Thoracic aorta (tissue), 2 donors: Measurements from ENCODE around the gene CRTC1. TPM values are rescaled to one million over a fixed set of nuclear protein-coding genes. Genes with fewer than 3 reads are reported as not detected.

ENCODE experiments used
- ATAC-seq: fragments of 150-250 bp; one replicate; pipeline ENCODE4 v1.8.0; 2017; ENCODE audit warnings: low read depth; ENCODE audit not compliant: insufficient number of reproducible peaks, low FRiP score
- DNase-seq: peaks from one replicate; pipeline ENCODE4 v3.0.0-alpha.2; 2020; ENCODE audit warnings: low spot score
- H3K27ac ChIP-seq, 2 donors: fragments of 200-600 bp; sonication (generic); 1 replicate in 1 of 2; 2 replicates in 1 of 2; pipeline ENCODE4 v1.5.1; 2016; ENCODE audit warnings: mild to moderate bottlenecking in 2 of 2, moderate library complexity in 2 of 2
- H3K27me3 ChIP-seq: fragments of 200-600 bp; sonication (generic); replicated peaks from 2 replicates; pipeline ENCODE4 v1.6.0; 2016; ENCODE audit warnings: mild to moderate bottlenecking; ENCODE audit not compliant: insufficient read depth
- H3K36me3 ChIP-seq: fragments of 200-600 bp; sonication (generic); one replicate; pipeline ENCODE4 v1.5.1; 2016
- H3K4me1 ChIP-seq, 2 donors: fragments of 200-600 bp; sonication (generic); 1 replicate in 1 of 2; 2 replicates in 1 of 2; pipeline versions ENCODE4 v1.5.1 to v1.6.0; 2016; ENCODE audit warnings: low read depth in 2 of 2, mild to moderate bottlenecking in 1 of 2; ENCODE audit not compliant: control insufficient read depth in 1 of 2
- H3K4me3 ChIP-seq: fragments of 200-600 bp; sonication (generic); 2 replicates; pipeline ENCODE4 v1.5.1; 2016; ENCODE audit warnings: mild to moderate bottlenecking
- H3K9me3 ChIP-seq: fragments of 200-600 bp; sonication (generic); 2 replicates; pipeline ENCODE4 v1.5.1; 2016
- total RNA-seq, 2 donors: library from RNA; depleted of rRNA; stranded (reverse); fragments of >200 nt; gene quantifications; one replicate each; pipeline versions ENCODE4 v1.1.0 to v1.2.3, GENCODE V29; 2016
- TF ChIP-seq, protein P1 (sequence below): fragments of 200-600 bp; sonication (generic); IDR thresholded peaks from one replicate; pipeline ENCODE4 v1.5.1; 2019; ENCODE audit warnings: antibody characterized with exemption

CRTC1 gene
- total RNA-seq, 2 donors from 2014 or later: 8.7 to 11.2 TPM

DNA sequence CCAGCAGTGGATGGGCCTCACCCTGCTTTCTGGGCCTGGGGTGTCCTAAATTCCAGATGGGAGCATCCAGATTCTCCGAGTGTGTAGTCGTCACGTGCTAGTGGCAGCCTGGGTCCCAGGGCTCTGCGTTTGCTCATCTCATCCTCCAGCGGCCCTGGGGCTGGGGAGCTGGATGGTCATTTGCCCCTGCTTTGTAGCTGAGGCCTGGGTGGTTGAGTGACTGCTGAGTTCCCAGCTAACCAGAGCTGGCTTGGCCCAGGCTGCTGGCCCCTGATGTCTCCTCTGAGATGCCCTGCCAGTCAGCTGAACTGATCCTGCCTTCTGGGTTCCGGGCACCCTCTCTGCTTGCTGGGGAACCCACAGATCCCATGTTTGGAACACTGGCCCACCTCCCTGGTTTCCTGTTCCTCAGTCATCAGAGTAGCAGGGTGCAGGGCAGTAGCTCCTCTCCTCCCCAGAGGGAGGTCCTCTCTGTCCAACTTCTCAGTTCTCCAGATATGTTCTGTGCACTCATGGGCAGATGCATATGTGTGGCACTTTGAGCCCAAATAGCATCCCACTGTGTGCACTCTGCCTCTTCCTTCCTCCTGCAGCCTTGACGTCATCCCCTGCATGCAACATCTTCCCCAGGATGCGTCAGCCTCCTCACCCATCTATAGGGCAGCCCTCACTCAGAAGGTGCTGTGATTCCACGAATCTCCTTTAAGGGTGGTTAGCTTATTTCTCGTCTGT lies 22.4 kb upstream of the CRTC1 start:
- TF ChIP-seq, protein P1, sequence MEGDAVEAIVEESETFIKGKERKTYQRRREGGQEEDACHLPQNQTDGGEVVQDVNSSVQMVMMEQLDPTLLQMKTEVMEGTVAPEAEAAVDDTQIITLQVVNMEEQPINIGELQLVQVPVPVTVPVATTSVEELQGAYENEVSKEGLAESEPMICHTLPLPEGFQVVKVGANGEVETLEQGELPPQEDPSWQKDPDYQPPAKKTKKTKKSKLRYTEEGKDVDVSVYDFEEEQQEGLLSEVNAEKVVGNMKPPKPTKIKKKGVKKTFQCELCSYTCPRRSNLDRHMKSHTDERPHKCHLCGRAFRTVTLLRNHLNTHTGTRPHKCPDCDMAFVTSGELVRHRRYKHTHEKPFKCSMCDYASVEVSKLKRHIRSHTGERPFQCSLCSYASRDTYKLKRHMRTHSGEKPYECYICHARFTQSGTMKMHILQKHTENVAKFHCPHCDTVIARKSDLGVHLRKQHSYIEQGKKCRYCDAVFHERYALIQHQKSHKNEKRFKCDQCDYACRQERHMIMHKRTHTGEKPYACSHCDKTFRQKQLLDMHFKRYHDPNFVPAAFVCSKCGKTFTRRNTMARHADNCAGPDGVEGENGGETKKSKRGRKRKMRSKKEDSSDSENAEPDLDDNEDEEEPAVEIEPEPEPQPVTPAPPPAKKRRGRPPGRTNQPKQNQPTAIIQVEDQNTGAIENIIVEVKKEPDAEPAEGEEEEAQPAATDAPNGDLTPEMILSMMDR: no peak

DNA sequence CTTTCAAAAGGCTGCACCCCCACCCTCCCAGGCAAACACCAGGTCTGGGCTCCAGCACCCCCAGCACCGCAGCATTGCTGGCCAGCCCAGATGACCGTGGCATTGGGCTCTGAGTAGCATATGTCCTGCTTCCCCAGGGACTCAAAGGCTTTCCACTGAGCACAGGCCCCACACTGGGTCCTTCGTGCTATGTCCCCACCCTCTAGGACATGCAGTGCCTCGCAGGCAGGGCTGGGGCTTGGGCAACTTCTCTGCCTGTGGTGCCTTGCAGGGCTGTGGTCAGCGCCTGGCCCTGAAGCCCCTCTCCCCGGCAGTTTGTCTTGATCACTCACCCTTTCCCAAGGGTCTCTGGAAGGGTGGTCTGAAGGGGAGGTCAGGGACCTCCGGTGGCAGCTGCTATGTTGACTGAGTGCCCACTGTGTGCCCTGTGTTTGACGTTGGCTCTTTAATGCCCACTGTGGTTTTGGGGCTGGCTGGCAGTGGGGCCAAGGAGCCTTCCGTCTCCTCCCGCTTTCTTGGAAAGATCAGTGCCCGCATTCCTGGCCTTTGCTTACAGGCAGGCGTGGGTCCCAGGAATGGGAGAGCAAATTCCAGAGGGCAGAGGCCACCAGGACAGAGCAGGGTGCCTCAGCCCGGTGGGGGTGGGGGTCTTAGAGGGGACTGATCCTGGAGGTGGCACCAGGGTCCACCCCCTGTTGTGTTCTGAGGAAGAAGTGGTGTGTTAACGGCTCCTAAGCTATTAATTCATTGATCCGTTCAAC lies 20.3 kb upstream of the CRTC1 start:
- Histone ChIP-seq H3K27ac (peak overlapping the region; percentile 57 to 74), H3K27me3 (no peaks in the 10 kb centered on the region), H3K4me1 (peaks cover 26 to 76% of the 10 kb centered on the region in 2 donors), H3K4me3 (no peak overlapping the region), H3K9me3 (no peaks in the 10 kb centered on the region), H3K36me3 (peaks cover 13% of the 10 kb centered on the region)
- DNase-seq (no peak), ATAC-seq (no peak)
- TF ChIP-seq, protein P1: no peak

More for the DNA sequence above, 22.4 kb upstream of the CRTC1 start:
- Histone ChIP-seq H3K36me3 (peaks cover 4% of the 10 kb centered on the region), H3K4me1 (peaks cover 34 to 81% of the 10 kb centered on the region in 2 donors), H3K4me3 (peak overlapping the region; percentile 10), H3K27me3 (no peaks in the 10 kb centered on the region), H3K27ac (peak overlapping the region; percentile 87 to 92), H3K9me3 (no peaks in the 10 kb centered on the region)
- DNase-seq: no peak
- ATAC-seq: no peak

DNA sequence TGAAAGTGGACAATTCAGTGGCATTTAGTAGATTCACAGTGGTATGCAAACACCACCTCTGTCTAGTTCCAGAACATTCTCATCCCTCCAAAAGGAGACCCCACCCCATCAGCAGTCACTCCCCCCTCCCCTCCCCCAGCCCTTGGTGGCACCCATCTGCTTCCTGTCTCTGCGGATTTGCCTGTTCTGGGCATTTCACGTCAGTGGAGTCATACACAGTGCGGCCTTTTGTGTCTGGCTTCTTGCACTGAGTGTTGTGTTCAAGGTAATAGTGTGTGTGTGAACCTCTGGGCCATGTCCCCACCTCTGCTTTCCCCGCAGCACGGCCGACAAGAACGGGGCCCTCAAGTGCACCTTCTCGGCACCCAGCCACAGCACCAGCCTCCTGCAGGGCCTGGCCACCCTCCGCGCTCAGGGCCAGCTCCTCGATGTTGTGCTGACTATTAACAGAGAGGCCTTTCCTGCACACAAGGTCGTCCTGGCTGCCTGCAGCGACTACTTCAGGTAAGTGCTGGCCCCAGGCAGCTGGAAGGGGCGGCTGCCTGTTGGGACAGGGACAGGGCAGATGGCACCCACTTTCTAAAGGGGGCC lies 19.4 kb upstream of the CRTC1 start:
- H3K27ac ChIP-seq: peak overlapping the region; percentile 57 to 74
- DNase-seq (no peak), ATAC-seq (no peak)
- no peaks in the 10 kb centered on the region for H3K27me3 ChIP-seq
- peaks cover 22% of the 10 kb centered on the region for H3K36me3 ChIP-seq
- H3K4me3 ChIP-seq: no peak overlapping the region
- TF ChIP-seq, protein P1: no peak
- H3K4me1 ChIP-seq: peaks cover 18 to 67% of the 10 kb centered on the region in 2 donors
- no peaks in the 10 kb centered on the region for H3K9me3 ChIP-seq

DNA sequence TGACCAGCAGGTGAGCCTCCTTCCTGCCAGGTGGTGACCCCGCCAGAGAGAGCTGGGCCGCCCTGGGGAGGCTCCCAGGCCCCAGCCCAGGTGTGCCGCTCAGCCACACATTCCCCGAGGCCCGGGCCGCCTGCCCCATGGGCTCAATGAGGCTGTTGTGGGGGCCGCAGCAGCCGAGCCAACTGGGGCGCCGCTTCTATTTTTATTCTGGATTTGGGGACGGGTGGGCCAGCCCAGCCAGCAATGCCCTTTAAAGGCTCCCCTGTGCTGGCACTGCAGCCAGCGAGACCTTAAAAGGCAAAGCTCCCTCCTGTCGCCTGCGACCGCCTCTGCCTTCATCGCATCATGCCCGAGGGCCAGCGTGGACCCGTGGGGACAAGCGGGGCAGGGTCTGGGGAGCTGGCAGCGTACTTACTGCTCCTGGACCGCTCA lies 17.7 kb upstream of the CRTC1 start:
- DNase-seq: no peak
- Histone ChIP-seq H3K27me3 (no peaks in the 10 kb centered on the region), H3K9me3 (no peaks in the 10 kb centered on the region), H3K4me1 (peaks cover 9 to 50% of the 10 kb centered on the region in 2 donors), H3K36me3 (peaks cover 29% of the 10 kb centered on the region), H3K27ac (peak overlapping the region; percentile 76 to 86), H3K4me3 (no peak overlapping the region)
- no peak for ATAC-seq
- TF ChIP-seq, protein P1: no peak

DNA sequence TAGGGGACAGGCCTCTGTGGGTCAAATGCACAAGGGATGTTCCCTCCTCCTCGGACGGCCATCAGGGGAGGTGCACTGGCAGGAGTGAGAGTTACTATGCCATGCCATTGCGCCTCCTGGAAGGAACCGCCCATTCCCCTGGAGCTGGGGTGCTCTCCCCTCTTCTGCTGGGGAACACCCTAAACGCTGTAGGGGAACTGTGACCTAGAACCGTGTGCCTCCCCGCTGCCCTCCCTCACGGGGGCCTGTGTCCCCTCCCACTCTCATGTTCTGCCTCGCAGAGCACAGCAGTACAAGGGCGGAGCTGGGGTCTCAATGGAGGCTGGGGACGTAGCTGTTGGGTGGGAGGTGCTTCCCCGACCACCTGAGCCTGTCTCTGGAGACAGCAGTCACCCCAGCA lies 17.2 kb upstream of the CRTC1 start:
- no peak for ATAC-seq

More for the DNA sequence above, 17.2 kb upstream of the CRTC1 start:
- H3K9me3 ChIP-seq: no peaks in the 10 kb centered on the region
- H3K27ac ChIP-seq: peak overlapping the region; percentile 76 to 86
- no peaks in the 10 kb centered on the region for H3K27me3 ChIP-seq
- H3K4me1 ChIP-seq: peaks cover 7 to 45% of the 10 kb centered on the region in 2 donors
- TF ChIP-seq, protein P1: no peak
- no peak for DNase-seq
- no peak overlapping the region for H3K4me3 ChIP-seq
- peaks cover 29% of the 10 kb centered on the region for H3K36me3 ChIP-seq
